ENCODE results near the gene COL4A2.

The COL4A2 gene

GRCh38 chr13:110306960-110307766 lies at the start of gene COL4A2, which contains the start of gene COL4A1:
TSS of gene COL4A2 (plus strand) at chr13:110307284. CDS start at chr13:110307904, 620 bp downstream.
TSS of gene COL4A1 (minus strand) at chr13:110307157. CDS start at chr13:110307027, 130 bp downstream.
- peak; percentile 26 for DNase-seq

GRCh38 chr13:110257408-110257807 lies 49.7 kb upstream of the COL4A2 start:
- DNase-seq = no peak

- no peak for DNase-seq
Observed at GRCh38 chr13:110258876-110259631, 48.0 kb upstream of the COL4A2 start.

GRCh38 chr13:110259651-110260050 lies 47.4 kb upstream of the COL4A2 start:
- DNase-seq = no peak

- peak; percentile 7 for DNase-seq
Observed at GRCh38 chr13:110261166-110262081, 45.7 kb upstream of the COL4A2 start.

GRCh38 chr13:110262082-110262436 lies 45.0 kb upstream of the COL4A2 start:
- no peak for DNase-seq

- DNase-seq = no peak
Observed at GRCh38 chr13:110262508-110263291, 44.4 kb upstream of the COL4A2 start.

- DNase-seq = no peak
Observed at GRCh38 chr13:110263404-110263803, 43.7 kb upstream of the COL4A2 start.

- no peak for DNase-seq
Observed at GRCh38 chr13:110263888-110264287, 43.2 kb upstream of the COL4A2 start.

GRCh38 chr13:110264685-110265275 lies 42.3 kb upstream of the COL4A2 start:
- DNase-seq = no peak

GRCh38 chr13:110265341-110265681 lies 41.8 kb upstream of the COL4A2 start:
- DNase-seq = no peak

GRCh38 chr13:110265682-110266430 lies 41.2 kb upstream of the COL4A2 start:
- no peak for DNase-seq

- no peak for DNase-seq
Observed at GRCh38 chr13:110266431-110266809, 40.7 kb upstream of the COL4A2 start.

GRCh38 chr13:110266983-110267382 lies 40.1 kb upstream of the COL4A2 start:
- no peak for DNase-seq

- no peak for DNase-seq
Observed at GRCh38 chr13:110268061-110268460, 39.0 kb upstream of the COL4A2 start.

- no peak for DNase-seq
Observed at GRCh38 chr13:110268576-110269185, 38.4 kb upstream of the COL4A2 start.

GRCh38 chr13:110269509-110270185 lies 37.4 kb upstream of the COL4A2 start:
- DNase-seq = no peak

GRCh38 chr13:110270507-110270906 lies 36.6 kb upstream of the COL4A2 start:
- no peak for DNase-seq

GRCh38 chr13:110271313-110271712 lies 35.8 kb upstream of the COL4A2 start:
- DNase-seq = no peak

GRCh38 chr13:110272227-110272626 lies 34.9 kb upstream of the COL4A2 start:
- no peak for DNase-seq

Measured in NCI-H526 treated with DMSO at 0.1 percent for 48 hours (cell line).